Neural cell (in vitro differentiated cells): Measurements from ENCODE around the gene DENND10. TPM values are rescaled to one million over a fixed set of nuclear protein-coding genes. Genes with fewer than 3 reads are reported as not detected.

Experiments used
- H2AFZ ChIP-seq: fragments of 200-600, 300-800 bp; sonication (generic), shearing (Covaris generic); 2 replicates; pipeline ENCODE4 v1.6.0; 2014; ENCODE audit warnings: low read depth, mild to moderate bottlenecking, antibody characterized with exemption, low read length, moderate library complexity
- H3F3A ChIP-seq: fragments of 200-600 bp; shearing (Covaris generic); 2 replicates; pipeline ENCODE4 v1.6.1; 2016; ENCODE audit warnings: mild to moderate bottlenecking, moderate library complexity, mixed read lengths, antibody characterized with exemption, low read length; ENCODE audit not compliant: insufficient read depth, poor library complexity, severe bottlenecking
- H3K27ac ChIP-seq: fragments of 200-600, 300-800 bp; sonication (generic), shearing (Covaris generic); 2 replicates; pipeline ENCODE4 v1.5.1; 2014; ENCODE audit warnings: mild to moderate bottlenecking, low read length, moderate library complexity
- H3K27me3 ChIP-seq: fragments of 300-800, 200-600 bp; sonication (generic), shearing (Covaris generic); 2 replicates; pipeline ENCODE4 v1.6.0; 2014; ENCODE audit warnings: mild to moderate bottlenecking, low read depth, low read length, moderate library complexity; ENCODE audit not compliant: insufficient read depth
- H3K36me3 ChIP-seq: fragments of 300-800, 200-600 bp; sonication (generic), shearing (Covaris generic); 2 replicates; pipeline ENCODE4 v1.5.1; 2014; ENCODE audit warnings: mild to moderate bottlenecking, antibody characterized with exemption, low read length, moderate library complexity; ENCODE audit not compliant: insufficient read depth
- H3K4me2 ChIP-seq: fragments of 300-800, 200-600 bp; sonication (generic), shearing (Covaris generic); 2 replicates; pipeline ENCODE4 v1.6.0; 2014; ENCODE audit warnings: mild to moderate bottlenecking, low read length
- H3K4me3 ChIP-seq: fragments of 300-800, 200-600 bp; sonication (generic), shearing (Covaris generic); 2 replicates; pipeline ENCODE4 v1.5.1; 2014; ENCODE audit warnings: mild to moderate bottlenecking, low read length, moderate library complexity
- H3K79me2 ChIP-seq: fragments of 200-600 bp; shearing (Covaris generic); replicated peaks from 2 replicates; pipeline ENCODE4 v1.6.0; 2014; ENCODE audit warnings: mild to moderate bottlenecking, low read length, moderate library complexity; ENCODE audit not compliant: insufficient read depth
- H3K9ac ChIP-seq: fragments of 300-800, 200-600 bp; sonication (generic), shearing (Covaris generic); 2 replicates; pipeline ENCODE4 v1.6.1; 2016; ENCODE audit warnings: mild to moderate bottlenecking, low read length, mixed read lengths
- H3K9me2 ChIP-seq: fragments of 200-600 bp; shearing (Covaris generic); 2 replicates; pipeline ENCODE4 v1.6.1; 2016; ENCODE audit warnings: mild to moderate bottlenecking, low read length, mixed read lengths; ENCODE audit not compliant: insufficient read depth
- H3K9me3 ChIP-seq: fragments of 200-600, 300-800 bp; sonication (generic), shearing (Covaris generic); 2 replicates; pipeline ENCODE4 v1.6.1; 2016; ENCODE audit warnings: mild to moderate bottlenecking, mixed run types, low read length, moderate library complexity, mixed read lengths
- H4K20me1 ChIP-seq: fragments of 200-600 bp; shearing (Covaris generic); 2 replicates; pipeline ENCODE4 v1.6.1; 2016; ENCODE audit warnings: mild to moderate bottlenecking, mixed run types; ENCODE audit not compliant: insufficient read depth
- EP300 ChIP-seq: fragments of 450-650 bp; conservative IDR thresholded peaks from 2 replicates; pipeline ENCODE4 v1.6.1; 2014; ENCODE audit warnings: antibody characterized with exemption, mild to moderate bottlenecking, moderate library complexity; ENCODE audit not compliant: poor library complexity, severe bottlenecking
- EZH2 ChIP-seq: fragments of 200-600, 300-800 bp; shearing (Covaris generic), sonication (generic); IDR thresholded peaks from 2 replicates; pipeline ENCODE4 v1.6.1; 2014; ENCODE audit warnings: antibody characterized with exemption, low read length, borderline replicate concordance, mild to moderate bottlenecking; ENCODE audit not compliant: insufficient read depth, poor library complexity, severe bottlenecking
- MXI1 ChIP-seq: fragments of 450-650 bp; conservative IDR thresholded peaks from 2 replicates; pipeline ENCODE4 v1.6.1; 2014; ENCODE audit warnings: antibody characterized with exemption, mild to moderate bottlenecking; ENCODE audit not compliant: poor library complexity, severe bottlenecking
- POLR2AphosphoS5 ChIP-seq: IDR thresholded peaks from 2 replicates; pipeline ENCODE4 v1.6.1; 2012
- RAD21 ChIP-seq: fragments of 450-650 bp; conservative IDR thresholded peaks from 2 replicates; pipeline ENCODE4 v1.6.1; 2014; ENCODE audit warnings: antibody characterized with exemption, mild to moderate bottlenecking, moderate library complexity
- SMC3 ChIP-seq: fragments of 450-650 bp; conservative IDR thresholded peaks from 2 replicates; pipeline ENCODE4 v1.6.1; 2014; ENCODE audit warnings: antibody characterized with exemption, mild to moderate bottlenecking, moderate library complexity; ENCODE audit not compliant: poor library complexity
- TAF1 ChIP-seq: IDR thresholded peaks from 2 replicates; pipeline ENCODE4 v1.6.1; 2012; ENCODE audit warnings: low read depth
- polyA plus RNA-seq: library from polyadenylated mRNA; depleted of rRNA; stranded (reverse); fragments of >200 nt; gene quantifications from 2 replicates; pipeline ENCODE4 v1.2.3, GENCODE V29; 2014
- TF ChIP-seq, protein P1 (sequence below): IDR thresholded peaks from 2 replicates; pipeline ENCODE4 v1.6.1; 2012; ENCODE audit warnings: borderline replicate concordance
- TF ChIP-seq, protein P2 (sequence below): fragments of 450-650 bp; IDR thresholded peaks from 2 replicates; pipeline ENCODE4 v1.5.1; 2014; ENCODE audit warnings: antibody characterized with exemption, mild to moderate bottlenecking, moderate library complexity; ENCODE audit not compliant: poor library complexity, severe bottlenecking

DENND10 gene
- polyA plus RNA-seq, 1 donor from 2014 or later: 81.6 TPM

DNA sequence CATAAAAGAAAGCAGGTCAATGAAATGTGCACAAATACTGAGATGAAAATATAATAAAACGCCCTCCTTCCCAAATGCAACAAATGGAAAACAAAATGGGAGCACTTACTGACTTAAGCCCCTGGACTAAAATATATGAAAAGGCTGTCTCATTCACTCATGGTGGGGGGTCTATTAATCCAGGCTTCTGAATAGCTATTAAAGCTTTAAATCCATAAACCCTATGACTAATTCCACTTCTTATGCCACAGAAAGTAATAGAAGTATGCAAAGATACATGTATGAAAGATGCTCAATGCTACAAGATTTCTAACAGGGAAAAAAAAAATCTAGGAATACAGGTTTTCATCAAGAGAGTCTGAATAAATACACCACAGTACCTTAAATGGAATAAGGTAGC lies 43.8 kb upstream of the DENND10 start:
- Histone ChIP-seq H3K4me3 (no peak overlapping the region), H2AFZ (no peak overlapping the region), H3K79me2 (peaks cover 3% of the 10 kb centered on the region), H3K9me2 (no peaks in the 10 kb centered on the region), H3K9me3 (no peaks in the 10 kb centered on the region), H3K27ac (no peak overlapping the region), H4K20me1 (no peaks in the 10 kb centered on the region), H3K4me2 (no peak overlapping the region), H3K27me3 (no peaks in the 10 kb centered on the region), H3K36me3 (peaks cover 32% of the 10 kb centered on the region), H3F3A (no peaks in the 10 kb centered on the region), H3K9ac (no peak overlapping the region)
- TF ChIP-seq SMC3: no peak
- no peak for TF ChIP-seq EP300
- TF ChIP-seq RAD21: no peak
- TF ChIP-seq, protein P1, sequence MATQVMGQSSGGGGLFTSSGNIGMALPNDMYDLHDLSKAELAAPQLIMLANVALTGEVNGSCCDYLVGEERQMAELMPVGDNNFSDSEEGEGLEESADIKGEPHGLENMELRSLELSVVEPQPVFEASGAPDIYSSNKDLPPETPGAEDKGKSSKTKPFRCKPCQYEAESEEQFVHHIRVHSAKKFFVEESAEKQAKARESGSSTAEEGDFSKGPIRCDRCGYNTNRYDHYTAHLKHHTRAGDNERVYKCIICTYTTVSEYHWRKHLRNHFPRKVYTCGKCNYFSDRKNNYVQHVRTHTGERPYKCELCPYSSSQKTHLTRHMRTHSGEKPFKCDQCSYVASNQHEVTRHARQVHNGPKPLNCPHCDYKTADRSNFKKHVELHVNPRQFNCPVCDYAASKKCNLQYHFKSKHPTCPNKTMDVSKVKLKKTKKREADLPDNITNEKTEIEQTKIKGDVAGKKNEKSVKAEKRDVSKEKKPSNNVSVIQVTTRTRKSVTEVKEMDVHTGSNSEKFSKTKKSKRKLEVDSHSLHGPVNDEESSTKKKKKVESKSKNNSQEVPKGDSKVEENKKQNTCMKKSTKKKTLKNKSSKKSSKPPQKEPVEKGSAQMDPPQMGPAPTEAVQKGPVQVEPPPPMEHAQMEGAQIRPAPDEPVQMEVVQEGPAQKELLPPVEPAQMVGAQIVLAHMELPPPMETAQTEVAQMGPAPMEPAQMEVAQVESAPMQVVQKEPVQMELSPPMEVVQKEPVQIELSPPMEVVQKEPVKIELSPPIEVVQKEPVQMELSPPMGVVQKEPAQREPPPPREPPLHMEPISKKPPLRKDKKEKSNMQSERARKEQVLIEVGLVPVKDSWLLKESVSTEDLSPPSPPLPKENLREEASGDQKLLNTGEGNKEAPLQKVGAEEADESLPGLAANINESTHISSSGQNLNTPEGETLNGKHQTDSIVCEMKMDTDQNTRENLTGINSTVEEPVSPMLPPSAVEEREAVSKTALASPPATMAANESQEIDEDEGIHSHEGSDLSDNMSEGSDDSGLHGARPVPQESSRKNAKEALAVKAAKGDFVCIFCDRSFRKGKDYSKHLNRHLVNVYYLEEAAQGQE: no peak
- no peak for TF ChIP-seq POLR2AphosphoS5
- TF ChIP-seq EZH2: no peak
- no peak for TF ChIP-seq MXI1
- TF ChIP-seq, protein P2, sequence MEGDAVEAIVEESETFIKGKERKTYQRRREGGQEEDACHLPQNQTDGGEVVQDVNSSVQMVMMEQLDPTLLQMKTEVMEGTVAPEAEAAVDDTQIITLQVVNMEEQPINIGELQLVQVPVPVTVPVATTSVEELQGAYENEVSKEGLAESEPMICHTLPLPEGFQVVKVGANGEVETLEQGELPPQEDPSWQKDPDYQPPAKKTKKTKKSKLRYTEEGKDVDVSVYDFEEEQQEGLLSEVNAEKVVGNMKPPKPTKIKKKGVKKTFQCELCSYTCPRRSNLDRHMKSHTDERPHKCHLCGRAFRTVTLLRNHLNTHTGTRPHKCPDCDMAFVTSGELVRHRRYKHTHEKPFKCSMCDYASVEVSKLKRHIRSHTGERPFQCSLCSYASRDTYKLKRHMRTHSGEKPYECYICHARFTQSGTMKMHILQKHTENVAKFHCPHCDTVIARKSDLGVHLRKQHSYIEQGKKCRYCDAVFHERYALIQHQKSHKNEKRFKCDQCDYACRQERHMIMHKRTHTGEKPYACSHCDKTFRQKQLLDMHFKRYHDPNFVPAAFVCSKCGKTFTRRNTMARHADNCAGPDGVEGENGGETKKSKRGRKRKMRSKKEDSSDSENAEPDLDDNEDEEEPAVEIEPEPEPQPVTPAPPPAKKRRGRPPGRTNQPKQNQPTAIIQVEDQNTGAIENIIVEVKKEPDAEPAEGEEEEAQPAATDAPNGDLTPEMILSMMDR: no peak
- no peak for TF ChIP-seq TAF1

DNA sequence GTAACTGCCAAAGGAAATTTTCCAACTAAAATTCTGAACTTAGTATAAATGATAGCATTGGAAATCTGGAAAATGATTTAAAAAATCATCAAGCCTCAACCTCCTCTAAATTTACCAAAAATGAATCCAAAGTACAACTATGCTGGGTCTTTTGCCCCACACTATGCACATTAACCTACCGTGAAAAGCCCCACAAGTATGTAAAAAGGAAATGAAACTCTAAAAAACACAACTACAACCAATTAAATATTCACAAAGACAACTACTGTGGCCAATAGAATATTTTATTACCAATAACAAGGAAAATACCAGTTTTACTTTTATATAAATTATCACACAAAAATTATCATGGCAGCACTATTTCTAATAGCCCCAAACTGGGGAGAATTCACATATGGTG lies 42.6 kb upstream of the DENND10 start:
- H3K27me3 ChIP-seq: no peaks in the 10 kb centered on the region
- H3K79me2 ChIP-seq: peaks cover 3% of the 10 kb centered on the region
- TF ChIP-seq TAF1: no peak
- TF ChIP-seq, protein P1: no peak
- no peak for TF ChIP-seq RAD21
- TF ChIP-seq EP300: no peak
- TF ChIP-seq, protein P2: no peak
- no peak for TF ChIP-seq SMC3
- no peak for TF ChIP-seq MXI1
- TF ChIP-seq POLR2AphosphoS5: no peak
- TF ChIP-seq EZH2: no peak

More for the DNA sequence above, 42.6 kb upstream of the DENND10 start:
- Histone ChIP-seq H3K4me3 (no peak overlapping the region), H3K9ac (no peak overlapping the region), H3K36me3 (peaks cover 30% of the 10 kb centered on the region), H4K20me1 (no peaks in the 10 kb centered on the region), H3F3A (no peaks in the 10 kb centered on the region), H3K9me3 (no peaks in the 10 kb centered on the region), H2AFZ (no peak overlapping the region), H3K4me2 (no peak overlapping the region), H3K27ac (no peak overlapping the region), H3K9me2 (no peaks in the 10 kb centered on the region)
